Superior temporal gyrus (tissue), 1 donor: ENCODE results near the gene MEG3.

Experiments
- DNase-seq: peaks from one replicate; pipeline ENCODE4 v3.0.0-alpha.2; 2016; ENCODE audit errors: extremely low spot score

Gene MEG3

DNA sequence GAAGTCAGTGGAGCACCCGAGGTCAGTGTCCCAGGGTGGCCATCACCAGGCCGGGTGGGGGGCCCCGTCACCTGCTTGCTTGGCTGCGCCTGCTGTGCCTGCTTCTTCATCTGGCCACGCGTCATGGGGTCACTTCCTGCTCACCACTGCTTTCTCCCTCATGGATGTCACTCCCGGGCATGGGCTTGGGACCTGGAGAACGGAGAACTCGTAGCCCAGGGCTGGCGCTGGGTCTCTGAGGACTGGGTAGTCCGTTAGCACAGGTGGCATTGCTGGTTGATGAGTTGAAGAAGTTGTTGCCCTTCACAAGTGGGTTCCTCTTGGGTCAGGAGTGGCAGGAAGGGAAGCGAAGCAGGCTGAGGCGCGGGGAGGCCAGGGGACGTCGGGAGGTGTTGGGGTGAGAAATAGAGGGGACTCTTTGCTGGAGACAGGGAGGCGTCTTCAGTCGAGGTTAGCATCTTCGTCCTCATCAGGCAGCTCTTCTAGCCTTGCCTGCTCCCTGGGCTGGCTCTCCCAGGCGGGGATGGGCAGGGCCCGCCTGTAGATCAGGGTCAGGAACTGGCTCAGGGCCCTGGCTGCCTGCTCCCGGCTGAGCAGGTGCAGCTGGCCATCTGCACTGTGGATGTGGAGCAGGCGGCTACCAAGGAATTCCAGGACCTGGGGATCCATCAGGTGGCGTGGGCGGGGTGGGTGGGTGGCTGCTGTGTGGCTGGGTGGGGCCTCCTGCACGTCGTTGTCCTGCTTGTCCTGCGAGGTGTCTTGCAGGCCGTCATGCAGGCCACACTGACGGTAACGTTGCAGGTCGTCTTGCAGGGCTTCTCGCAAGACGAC lies 54.6 kb downstream of the MEG3 start:
- no peak for DNase-seq

DNA sequence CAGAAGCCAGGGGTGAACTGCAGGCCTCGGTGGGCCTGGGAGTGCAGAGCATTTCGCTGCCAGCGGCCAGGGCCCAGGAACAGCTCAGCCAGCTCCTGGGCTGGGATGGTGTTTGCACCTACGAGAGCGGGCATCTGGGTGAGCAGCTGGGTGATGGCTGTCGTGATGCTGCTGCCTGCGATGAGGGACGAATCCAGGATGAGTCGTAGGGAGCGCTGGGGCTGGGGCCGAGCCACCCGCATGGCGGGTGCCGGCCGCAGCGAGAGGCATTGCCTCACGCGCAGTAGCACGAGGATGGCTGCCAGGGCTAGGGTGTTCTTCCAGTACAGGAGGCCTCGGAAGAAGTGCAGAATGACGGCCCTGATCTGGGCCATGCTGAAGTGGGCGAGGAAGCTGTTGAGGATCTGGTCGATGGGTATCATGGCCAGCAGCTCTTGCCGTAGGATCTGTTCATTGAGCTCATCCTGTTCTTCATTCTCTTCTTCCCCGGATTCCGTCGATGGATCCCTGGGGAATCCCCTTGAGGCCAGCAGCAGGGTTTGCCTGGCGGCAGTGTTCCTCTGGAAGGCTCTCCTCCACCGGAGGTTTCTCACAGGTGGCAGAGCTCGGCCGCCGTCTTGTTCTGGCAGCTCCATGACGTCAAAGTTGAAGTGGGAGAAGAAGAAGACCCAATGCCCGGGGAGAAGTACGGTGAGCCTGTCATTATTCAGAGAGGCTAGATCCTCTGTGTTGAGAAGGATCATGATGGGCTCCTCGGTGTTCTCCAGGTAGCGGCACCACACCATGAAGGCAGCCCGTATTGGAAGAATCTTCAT lies 55.5 kb downstream of the MEG3 start:
- DNase-seq, result no peak

DNA sequence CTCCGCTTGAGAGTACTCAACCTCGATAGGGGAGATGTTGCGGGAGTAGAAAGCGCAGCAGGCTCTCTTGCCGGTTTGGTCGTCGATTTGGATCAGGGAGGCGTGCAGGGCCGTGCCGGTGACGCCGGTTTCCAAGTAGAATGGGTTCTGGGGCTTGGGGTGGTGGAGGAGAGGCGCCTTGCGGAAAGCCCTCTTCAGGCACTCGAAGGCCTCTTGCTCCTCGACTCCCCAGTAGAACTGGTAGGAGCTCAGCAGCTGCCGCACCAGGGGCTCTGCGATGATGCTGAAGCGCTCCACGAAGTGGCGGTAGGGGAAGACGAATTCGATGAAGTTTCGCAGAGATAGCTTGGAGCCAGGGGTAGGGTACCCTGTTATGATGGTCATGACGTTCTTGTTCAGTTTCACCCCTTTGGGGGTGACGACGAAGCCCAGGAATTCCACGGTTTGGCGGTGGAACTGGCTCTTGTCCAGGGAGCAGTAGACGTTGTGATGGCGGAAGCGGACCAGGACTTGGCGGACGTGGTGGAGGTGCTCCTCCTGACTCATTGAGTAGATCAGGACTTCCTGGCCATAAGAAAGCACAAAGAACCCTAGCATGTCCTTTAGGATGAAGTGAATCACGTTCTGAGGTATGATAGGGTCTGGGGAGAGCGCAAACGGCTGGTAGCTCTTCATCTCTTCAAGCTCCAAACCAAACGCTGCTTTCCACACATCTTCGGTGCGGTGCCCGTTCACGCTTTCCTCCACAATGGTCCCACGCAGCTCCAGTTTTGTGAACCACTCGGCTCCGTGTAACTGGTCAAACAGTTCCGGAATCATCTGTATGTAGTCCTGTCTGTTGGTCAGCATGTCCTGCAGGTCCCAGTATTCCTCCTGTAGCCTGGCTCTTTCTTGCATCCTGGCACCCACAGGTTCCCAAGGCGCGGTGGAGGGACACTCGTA lies 56.4 kb downstream of the MEG3 start:
- no peak for DNase-seq

DNA sequence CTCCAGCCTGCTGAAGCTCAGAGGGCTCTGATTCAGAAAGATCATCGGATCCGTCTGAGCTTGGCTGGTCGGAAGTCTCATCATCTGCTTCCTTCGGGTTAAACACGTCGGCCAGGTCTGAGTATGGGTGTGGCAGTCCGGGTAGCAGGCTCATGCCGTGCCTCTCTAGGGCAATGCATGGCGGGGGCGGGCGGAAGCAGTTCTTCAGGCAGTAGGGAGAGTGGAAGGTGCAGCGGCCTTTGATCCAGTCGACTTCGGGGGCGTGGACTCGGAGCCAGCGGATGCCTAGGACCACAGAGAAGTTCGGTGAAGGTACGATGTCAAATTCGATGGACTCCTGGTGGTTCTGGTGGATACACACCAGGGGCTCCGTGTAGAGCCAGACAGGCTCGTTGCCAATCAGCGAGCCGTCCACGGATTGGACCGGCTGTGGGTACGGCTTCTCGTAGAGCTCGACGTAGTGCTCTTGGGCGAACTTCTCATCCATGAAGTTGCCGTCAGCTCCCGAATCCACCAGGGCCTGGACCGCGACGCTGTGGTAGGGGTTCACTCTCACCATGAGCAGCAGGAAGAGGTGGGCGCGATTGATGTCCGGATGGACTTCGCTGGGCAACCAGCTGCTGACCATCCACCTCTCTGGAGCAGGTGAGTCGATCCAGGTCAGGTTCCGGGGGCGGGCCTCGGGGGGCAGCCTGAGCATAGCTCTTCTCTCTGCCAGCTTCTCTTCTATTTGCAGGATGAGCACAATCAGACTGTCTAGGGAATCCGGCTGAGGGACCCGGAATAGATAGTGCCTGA lies 57.3 kb downstream of the MEG3 start:
- no peak for DNase-seq

DNA sequence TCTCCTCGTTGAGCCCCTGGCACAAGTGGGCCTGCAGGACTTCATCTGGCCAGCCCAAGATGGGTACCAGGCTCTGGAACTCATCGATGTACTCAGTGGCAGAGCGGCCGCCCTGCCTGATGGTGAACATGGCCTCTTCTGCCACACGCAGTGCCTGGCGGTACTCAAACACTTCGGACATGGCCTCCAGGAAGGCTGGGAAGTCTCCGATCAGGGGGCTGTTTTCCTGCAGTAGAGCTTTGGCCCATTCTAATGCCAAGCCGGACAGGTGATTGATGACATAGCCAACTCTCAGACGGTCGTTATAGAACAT lies 57.8 kb downstream of the MEG3 start:
- no peak for DNase-seq

DNA sequence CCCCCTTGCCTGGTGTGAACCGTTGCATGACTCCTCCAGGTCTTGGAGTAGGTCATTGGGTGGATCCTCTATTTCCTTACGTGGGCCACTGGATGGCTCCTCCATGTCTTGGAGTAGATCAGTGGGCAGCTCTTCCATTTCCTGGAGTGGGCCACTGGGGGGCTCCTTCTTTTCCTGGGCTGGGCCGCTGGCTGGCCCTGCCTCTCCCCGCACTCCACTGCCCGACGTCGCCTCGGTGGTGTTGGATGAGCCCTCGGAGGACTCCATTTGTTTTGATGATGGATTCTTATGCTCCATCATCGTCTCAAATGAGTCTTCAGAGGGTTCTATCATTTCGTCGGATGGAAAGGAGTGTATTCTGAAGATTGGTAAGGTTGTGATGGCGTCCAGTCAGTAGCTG lies 58.5 kb downstream of the MEG3 start:
- no peak for DNase-seq

DNA sequence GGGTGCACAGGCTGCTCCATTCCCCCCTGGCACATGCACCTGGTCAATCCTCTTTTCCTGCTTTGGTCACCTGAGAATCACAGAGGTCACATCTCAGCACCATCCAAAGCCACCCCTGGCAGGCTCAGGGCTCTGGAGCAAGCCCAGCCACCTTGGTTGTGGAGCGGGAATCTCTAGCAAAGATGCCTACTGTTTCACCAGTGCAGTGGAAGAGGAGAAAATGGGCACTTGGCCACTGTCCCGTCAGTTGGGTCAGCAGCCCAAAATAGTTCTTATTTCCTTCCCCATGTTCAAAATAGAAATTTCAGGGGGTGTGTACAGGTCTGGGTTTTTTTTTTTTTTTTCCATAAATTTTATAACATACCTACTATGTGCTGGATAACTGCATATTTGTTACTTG lies 59.3 kb downstream of the MEG3 start:
- DNase-seq, result no peak

DNA sequence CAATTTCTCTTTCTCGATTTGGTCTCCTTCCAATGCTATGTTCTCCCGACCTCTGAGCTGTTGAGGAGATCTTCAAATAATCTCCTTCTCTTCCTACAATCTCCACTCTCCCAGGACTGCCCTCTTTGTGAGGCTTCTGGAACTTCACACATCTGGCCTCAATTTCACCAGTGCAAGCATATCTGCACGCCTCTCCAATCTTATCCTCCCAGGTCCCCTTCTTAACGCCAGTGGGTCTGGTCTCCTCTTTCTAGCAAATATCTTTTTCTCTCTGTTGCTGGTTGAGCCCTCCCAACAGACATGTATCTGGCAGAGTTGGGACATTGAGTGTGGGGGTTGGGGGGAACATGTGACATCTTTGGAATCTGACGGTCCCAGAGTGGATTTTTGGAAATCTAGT lies 59.7 kb downstream of the MEG3 start:
- DNase-seq, result no peak

DNA sequence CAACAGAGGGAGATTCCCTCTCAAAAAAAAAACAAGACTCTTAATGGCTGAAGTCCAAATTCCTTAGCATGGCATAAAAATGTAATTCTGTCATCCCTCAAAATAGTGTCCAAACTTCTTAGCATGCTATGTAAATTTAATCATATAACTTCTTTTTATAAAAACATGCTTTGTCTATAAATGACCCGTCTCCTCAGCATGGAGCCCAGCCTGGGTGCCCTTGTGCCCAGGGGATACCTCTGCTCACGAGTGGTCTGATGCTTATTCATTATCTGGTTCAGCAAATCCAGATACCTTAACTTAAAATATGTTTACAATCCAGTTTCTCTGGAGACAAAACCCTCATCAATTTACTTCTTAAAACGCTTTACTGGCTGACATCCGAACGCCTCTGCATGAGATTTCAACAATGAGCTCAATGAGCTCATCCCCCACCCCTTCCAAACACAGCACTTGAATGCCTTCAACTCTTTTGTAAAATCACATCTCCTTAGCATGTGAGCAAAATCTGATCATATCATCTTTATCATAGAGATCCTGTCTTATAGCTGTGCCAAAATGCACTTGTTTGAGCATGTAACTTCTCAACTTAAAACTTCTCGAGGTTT lies 61.9 kb downstream of the MEG3 start:
- no peak for DNase-seq

DNA sequence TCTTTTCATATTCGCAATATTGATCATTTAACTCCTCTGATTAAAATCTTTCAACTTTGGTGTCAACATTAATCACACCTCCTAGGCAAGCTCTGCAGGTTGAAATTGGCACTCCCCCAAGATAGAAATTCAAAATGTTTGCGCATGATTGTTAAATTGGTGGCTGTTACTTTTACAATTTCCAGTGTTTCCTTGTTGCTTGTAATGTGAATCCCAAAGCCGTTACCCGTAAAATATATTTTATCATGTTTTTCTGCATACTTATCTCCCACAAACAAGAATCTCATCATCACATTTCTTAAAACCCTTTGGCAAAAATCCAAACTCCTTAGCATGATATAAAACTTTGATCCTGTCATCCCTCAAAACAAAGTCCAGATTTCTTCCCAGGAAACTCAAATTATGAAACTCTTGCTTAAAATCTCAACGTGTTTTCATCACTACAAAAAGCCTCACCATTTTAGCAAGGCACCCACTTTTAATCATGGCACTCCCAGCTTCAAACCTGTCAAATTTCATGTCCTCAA lies 62.9 kb downstream of the MEG3 start:
- no peak for DNase-seq

DNA sequence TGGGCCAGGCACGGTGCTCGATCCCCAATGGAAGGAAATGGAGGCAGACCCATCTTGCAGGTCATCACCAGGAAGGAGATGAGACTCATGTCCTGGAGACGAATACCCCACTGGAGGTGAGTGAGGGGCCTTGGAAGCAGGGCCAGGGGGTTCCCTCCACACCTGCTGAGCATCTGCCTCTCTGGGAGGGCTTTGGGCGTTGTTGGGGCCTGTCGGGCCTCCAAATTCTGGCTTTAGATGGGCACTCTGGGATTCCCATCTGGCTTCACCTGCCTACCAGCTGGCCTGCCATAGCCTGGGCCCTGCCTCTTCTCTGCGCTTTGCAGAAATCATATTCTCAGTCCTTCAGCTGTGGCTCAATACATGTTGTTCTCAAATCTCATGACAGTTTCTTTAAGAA lies 63.7 kb downstream of the MEG3 start:
- DNase-seq, result no peak

DNA sequence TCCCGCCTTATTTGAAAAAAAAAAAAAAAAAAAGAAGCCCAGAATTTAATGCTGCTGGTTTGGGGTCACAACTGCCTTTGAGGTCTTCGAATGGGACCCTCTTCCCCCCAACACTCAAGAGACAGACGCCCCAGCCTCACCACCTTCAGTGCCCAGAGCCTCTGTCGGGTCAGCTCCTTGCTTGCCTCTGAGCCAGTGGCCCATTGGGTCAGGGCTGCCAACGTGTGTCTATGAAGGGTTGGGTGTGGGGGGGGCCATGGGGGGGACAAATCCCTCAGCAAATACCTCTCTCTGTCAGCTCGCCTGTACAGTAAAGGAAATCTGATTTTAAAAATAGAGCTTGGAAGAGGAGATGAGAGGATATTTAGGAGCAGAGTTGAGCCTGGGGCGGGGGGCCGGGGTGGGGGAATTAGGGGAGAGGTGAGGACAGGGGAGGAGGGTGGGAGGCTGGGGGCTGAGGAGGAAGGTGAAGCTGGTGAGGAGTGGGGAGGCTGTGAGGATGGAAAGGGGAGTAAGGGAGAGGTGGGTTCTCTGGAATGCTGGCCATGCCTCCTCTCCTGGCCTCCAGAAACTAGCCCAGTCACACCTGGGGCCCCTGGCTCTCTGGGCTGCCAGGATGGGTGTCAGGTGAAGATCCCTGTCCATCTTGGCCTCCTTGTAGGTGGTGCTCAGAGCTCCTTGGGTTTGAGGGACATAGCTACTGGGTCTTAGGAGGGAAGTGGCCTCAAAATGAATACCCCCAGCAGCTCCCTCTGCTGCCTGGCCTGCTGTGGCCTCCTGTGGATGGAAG lies 64.3 kb downstream of the MEG3 start:
- DNase-seq, result no peak

DNA sequence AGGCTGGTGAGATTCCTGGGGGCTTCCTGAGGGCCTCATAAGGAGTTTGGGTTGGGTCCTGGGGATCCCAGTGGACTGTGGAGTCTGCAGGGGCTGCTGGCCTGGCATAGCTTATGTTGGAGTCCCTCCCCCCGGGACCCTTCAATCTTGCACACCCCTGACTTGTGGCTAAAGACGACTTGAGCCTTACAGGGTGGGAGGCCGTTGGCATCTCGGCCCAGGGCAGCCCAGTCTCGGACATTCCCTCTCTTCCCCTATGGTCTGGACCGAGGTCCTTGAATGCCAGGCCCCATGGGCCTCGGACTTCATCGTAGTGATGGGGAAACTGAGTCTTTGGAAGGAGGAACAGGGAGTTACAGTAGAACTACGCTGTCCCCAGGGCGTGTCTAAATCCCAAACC lies 65.1 kb downstream of the MEG3 start:
- DNase-seq, result no peak

DNA sequence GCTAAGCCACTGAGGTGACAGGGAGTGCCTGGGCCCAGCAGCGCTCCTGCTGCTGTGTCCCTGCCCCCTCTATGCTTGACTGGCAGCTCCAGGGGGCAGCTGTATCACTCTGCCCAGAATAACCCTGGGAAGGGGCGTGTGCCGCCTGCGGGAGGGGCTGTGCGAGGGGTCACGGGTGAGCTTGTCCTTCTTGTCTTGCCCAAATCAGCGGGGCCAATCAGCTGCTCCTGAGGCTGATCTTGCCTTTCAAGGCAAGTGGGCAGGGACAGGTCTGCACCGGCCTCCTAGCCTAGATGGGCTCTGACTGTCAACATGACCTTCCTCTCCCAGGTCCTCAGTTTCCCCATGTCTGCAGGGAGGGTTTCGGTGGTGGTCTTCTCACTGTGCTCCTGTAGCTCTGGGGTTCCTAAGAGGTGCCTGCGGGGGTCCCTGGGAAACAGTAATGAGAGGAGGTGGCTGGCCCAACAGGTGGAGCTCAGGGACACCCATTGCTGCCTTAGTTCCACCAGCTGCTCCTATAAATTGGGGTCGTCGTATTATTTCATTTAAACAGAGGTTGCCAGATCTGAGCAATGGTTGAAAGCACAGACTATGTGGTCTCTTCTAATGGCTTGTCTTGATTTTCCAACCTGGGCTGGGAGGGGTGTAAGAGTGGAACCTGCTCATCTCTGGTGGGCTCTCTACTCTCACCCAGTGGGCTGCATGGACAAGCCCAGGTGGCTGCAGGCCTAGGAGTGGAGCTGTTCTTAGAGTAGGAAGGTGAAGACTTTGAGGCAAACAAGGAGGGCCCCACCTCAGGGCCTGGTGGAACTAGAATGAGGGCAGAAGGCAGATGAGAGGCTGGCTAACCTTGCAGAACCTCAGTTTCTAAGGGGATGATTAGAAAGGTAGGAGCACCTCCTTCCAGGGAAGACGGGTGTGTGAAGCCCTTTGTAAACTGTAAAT lies 65.9 kb downstream of the MEG3 start:
- no peak for DNase-seq

DNA sequence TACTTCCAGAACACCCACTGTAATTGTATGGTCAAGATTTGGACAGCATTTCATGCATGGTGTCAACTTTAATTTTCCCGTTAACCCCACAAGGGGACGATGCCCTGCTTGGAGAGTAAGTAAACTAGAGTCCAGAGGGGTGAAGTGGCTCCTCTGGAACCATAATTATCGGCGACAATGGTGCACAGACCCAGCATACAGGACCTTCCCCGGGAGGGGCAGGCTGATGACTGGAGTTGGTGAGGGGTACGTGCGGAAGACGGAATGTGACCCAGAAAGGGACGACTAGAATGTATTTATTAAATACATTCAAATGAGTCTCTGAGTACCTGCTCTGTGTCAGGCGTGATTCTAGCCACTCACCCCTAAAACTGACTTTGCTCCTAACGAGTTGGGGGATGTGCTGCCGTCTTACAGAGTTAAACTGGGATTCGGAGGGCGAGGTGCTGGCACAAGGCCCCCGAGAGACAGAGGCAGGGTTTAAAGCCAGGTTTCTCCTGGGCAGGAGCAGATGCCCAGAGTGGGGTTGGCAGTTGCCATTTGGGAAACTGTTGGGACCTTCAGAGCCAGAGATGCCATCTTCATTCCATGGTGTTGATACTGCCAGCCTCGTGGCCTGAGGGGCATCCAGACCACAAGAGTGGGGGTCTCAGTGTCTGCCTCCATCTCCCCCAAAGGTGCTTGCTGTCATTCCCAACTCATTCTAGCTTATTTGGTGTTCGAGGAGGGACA lies 66.7 kb downstream of the MEG3 start:
- no peak for DNase-seq

DNA sequence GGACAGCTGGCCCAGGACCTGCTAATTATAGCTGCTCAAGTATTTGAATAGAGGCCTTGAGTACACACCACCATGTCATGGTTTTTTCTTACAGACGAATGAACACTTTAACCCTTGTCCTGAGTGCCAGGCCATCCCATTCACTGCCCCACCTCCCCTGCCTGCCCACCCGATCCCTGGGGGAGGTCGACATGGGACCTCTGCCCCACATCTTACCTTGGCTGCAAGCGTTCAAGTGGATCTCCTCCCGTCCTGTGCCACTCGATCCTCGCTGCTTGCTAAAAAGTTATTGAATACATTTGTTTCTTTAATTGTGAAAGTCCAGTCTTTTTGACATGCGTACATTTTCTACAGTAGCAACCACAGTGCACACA lies 67.3 kb downstream of the MEG3 start:
- DNase-seq, result no peak

DNA sequence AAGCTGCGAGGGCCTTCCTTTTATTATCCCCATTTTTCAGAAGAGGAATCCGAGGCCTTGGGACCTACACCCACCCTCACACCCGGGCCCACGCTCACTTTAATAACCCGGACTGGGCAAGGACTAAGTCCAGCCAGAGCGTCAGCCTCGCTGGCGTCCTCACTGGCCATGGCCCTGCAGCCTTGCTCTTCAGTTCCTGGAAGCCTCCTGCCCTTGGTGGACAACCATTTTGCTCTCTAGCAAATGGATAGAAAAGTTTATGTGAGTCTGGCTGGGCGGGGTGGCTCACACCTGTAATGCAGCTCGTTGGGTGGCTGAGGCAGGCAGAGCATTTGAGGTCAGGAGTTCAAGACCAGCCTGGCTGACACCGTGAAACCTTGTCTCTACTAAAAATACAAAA lies 67.8 kb downstream of the MEG3 start:
- DNase-seq, result no peak

DNA sequence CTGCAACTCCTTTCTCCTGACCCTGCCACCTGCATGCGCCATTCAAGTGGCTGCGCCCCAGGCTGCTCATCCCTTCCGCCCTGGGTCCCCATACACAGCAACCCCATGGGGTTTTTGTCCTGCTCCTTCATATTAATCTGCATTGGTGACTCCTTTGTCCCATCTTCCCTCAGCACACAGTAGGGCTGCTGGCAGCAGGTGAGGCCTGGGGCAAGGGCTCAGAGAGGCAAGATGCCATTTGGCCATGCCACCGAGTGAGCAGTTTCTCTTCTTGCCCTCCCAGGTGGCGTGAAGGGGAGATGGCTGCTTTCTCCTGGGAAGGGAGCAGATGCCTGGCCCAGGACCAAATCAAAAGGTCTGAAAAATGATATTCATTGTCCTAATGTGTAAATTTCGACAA lies 68.5 kb downstream of the MEG3 start:
- DNase-seq, result no peak
